HUES48 (cell line): ENCODE data around the gene DLG2.

Experiments
- H3K27ac ChIP-seq: one replicate; pipeline ENCODE4 v1.7.0; 2013; ENCODE audit warnings: low read depth, low read length, inconsistent platforms
- H3K27me3 ChIP-seq: 2 replicates; pipeline ENCODE4 v1.6.1; 2013; ENCODE audit warnings: mild to moderate bottlenecking, low read length; ENCODE audit not compliant: control insufficient read depth, insufficient read depth
- H3K36me3 ChIP-seq: 2 replicates; pipeline ENCODE4 v1.6.1; 2013; ENCODE audit warnings: low read length; ENCODE audit not compliant: control insufficient read depth, insufficient read depth
- H3K4me1 ChIP-seq: 2 replicates; pipeline ENCODE4 v1.6.1; 2013; ENCODE audit warnings: mild to moderate bottlenecking, low read length; ENCODE audit not compliant: control insufficient read depth, insufficient read depth
- H3K4me3 ChIP-seq: 2 replicates; pipeline ENCODE4 v1.5.1; 2013; ENCODE audit warnings: mild to moderate bottlenecking, low read depth, low read length
- H3K9ac ChIP-seq: 2 replicates; pipeline ENCODE4 v1.6.1; 2013; ENCODE audit warnings: mild to moderate bottlenecking, low read depth, low read length, moderate library complexity
- H3K9me3 ChIP-seq: 2 replicates; pipeline ENCODE4 v1.6.1; 2013; ENCODE audit warnings: low read length; ENCODE audit not compliant: control insufficient read depth, insufficient read depth

The DLG2 gene

GRCh38 chr11:85602526-85603213 is 24.5 kb downstream of the DLG2 start:
- Histone ChIP-seq H3K27ac (no peak overlapping the region), H3K4me1 (peaks cover 20% of the 10 kb centered on the region), H3K4me3 (no peak overlapping the region), H3K9ac (no peak overlapping the region), H3K36me3 (no peaks in the 10 kb centered on the region), H3K27me3 (no peaks in the 10 kb centered on the region), H3K9me3 (no peaks in the 10 kb centered on the region)

GRCh38 chr11:85599083-85599482 is 28.1 kb downstream of the DLG2 start:
- Histone ChIP-seq H3K27me3 (no peaks in the 10 kb centered on the region), H3K27ac (no peak overlapping the region), H3K4me3 (no peak overlapping the region), H3K9me3 (no peaks in the 10 kb centered on the region), H3K4me1 (peaks cover 9% of the 10 kb centered on the region; the same call in 1 of the 2 replicates), H3K36me3 (no peaks in the 10 kb centered on the region), H3K9ac (no peak overlapping the region)

GRCh38 chr11:85596886-85597285 is 30.3 kb downstream of the DLG2 start:
- no peaks in the 10 kb centered on the region for H3K9me3 ChIP-seq
- peaks cover 16% of the 10 kb centered on the region for H3K4me1 ChIP-seq
- H3K9ac ChIP-seq, result no peak overlapping the region
- no peaks in the 10 kb centered on the region for H3K36me3 ChIP-seq
- H3K27ac ChIP-seq, result no peak overlapping the region
- no peaks in the 10 kb centered on the region for H3K27me3 ChIP-seq
- no peak overlapping the region for H3K4me3 ChIP-seq

GRCh38 chr11:85595285-85595884 is 31.8 kb downstream of the DLG2 start:
- no peaks in the 10 kb centered on the region for H3K27me3 ChIP-seq
- H3K27ac ChIP-seq, result no peak overlapping the region
- H3K36me3 ChIP-seq, result no peaks in the 10 kb centered on the region
- H3K4me1 ChIP-seq, result peaks cover 16% of the 10 kb centered on the region
- H3K9me3 ChIP-seq, result no peaks in the 10 kb centered on the region
- H3K9ac ChIP-seq, result no peak overlapping the region
- no peak overlapping the region for H3K4me3 ChIP-seq

- Histone ChIP-seq H3K4me3 (no peak overlapping the region), H3K27ac (no peak overlapping the region), H3K9me3 (peaks cover 17% of the 10 kb centered on the region), H3K9ac (no peak overlapping the region), H3K36me3 (0 out of 2 replicates have a peak, but pooled peaks cover 3% of the 10 kb centered on the region), H3K4me1 (peaks cover 9% of the 10 kb centered on the region; the same call in 1 of the 2 replicates), H3K27me3 (no peaks in the 10 kb centered on the region)
Observed at GRCh38 chr11:85590848-85591483, 36.2 kb downstream of the DLG2 start.

GRCh38 chr11:85589373-85589772 is 37.8 kb downstream of the DLG2 start:
- Histone ChIP-seq H3K4me3 (no peak overlapping the region), H3K36me3 (0 out of 2 replicates have a peak, but pooled peaks cover 3% of the 10 kb centered on the region), H3K9ac (no peak overlapping the region), H3K4me1 (peaks cover 9% of the 10 kb centered on the region; the same call in 1 of the 2 replicates), H3K27ac (no peak overlapping the region), H3K9me3 (peaks cover 19% of the 10 kb centered on the region), H3K27me3 (no peaks in the 10 kb centered on the region)

GRCh38 chr11:85582111-85582510 is 45.0 kb downstream of the DLG2 start:
- no peaks in the 10 kb centered on the region for H3K27me3 ChIP-seq
- no peak overlapping the region for H3K27ac ChIP-seq
- H3K4me3 ChIP-seq, result no peak overlapping the region
- H3K36me3 ChIP-seq, result no peaks in the 10 kb centered on the region
- no peak overlapping the region for H3K9ac ChIP-seq
- H3K4me1 ChIP-seq, result no peaks in the 10 kb centered on the region
- H3K9me3 ChIP-seq, result peaks cover 3% of the 10 kb centered on the region; the same call in 1 of the 2 replicates

GRCh38 chr11:85575388-85575787 is 51.8 kb downstream of the DLG2 start:
- Histone ChIP-seq H3K9ac (no peak overlapping the region), H3K4me3 (no peak overlapping the region), H3K27ac (no peak overlapping the region), H3K27me3 (no peaks in the 10 kb centered on the region), H3K9me3 (peaks cover 10% of the 10 kb centered on the region; the same call in 1 of the 2 replicates), H3K36me3 (no peaks in the 10 kb centered on the region), H3K4me1 (no peaks in the 10 kb centered on the region; the same call in 1 of the 2 replicates)

- H3K36me3 ChIP-seq, result no peaks in the 10 kb centered on the region
- no peaks in the 10 kb centered on the region for H3K27me3 ChIP-seq
- H3K27ac ChIP-seq, result no peak overlapping the region
- H3K9me3 ChIP-seq, result peaks cover 15% of the 10 kb centered on the region; the same call in 1 of the 2 replicates
- no peak overlapping the region for H3K4me3 ChIP-seq
- H3K9ac ChIP-seq, result no peak overlapping the region
- H3K4me1 ChIP-seq, result no peaks in the 10 kb centered on the region; the same call in 1 of the 2 replicates
Observed at GRCh38 chr11:85572056-85572455, 55.1 kb downstream of the DLG2 start.

- no peak overlapping the region for H3K9ac ChIP-seq
- H3K4me1 ChIP-seq, result peaks cover 4% of the 10 kb centered on the region; the same call in 1 of the 2 replicates
- no peak overlapping the region for H3K27ac ChIP-seq
- no peak overlapping the region for H3K4me3 ChIP-seq
- H3K36me3 ChIP-seq, result no peaks in the 10 kb centered on the region
- no peaks in the 10 kb centered on the region for H3K27me3 ChIP-seq
- peaks cover 9% of the 10 kb centered on the region; the same call in 1 of the 2 replicates for H3K9me3 ChIP-seq
Observed at GRCh38 chr11:85569525-85569924, 57.6 kb downstream of the DLG2 start.

- no peaks in the 10 kb centered on the region for H3K4me1 ChIP-seq
- H3K27me3 ChIP-seq, result no peaks in the 10 kb centered on the region
- H3K27ac ChIP-seq, result no peak overlapping the region
- no peak overlapping the region for H3K9ac ChIP-seq
- H3K9me3 ChIP-seq, result peaks cover 7% of the 10 kb centered on the region; the same call in 1 of the 2 replicates
- H3K4me3 ChIP-seq, result no peak overlapping the region
- no peaks in the 10 kb centered on the region for H3K36me3 ChIP-seq
Observed at GRCh38 chr11:85558411-85558810, 68.7 kb downstream of the DLG2 start.
